ENCODE data around the gene SYNGR3. TPM values are rescaled to one million over a fixed set of nuclear protein-coding genes. Genes with fewer than 3 reads are reported as not detected.
A peak's percentile ranks its signal among the peaks of the same experiment; 100 is the strongest.

Gene SYNGR3
- total RNA-seq, 1 experiment from 2014 or later = 11.9 TPM

GRCh38 chr16:2006317-2006716, 16.5 kb downstream of the SYNGR3 start:
- peak overlapping the region in 1 of 3 experiments; percentile 80; a peak in 3 of 7 replicates for H3K27ac Mint-ChIP-seq
- H3K27me3 ChIP-seq (ENCODE audit: insufficient read depth, low read length) = no peaks in the 10 kb centered on the region
- H4K5ac ChIP-seq (ENCODE audit: insufficient read length, low read depth, low read length) = no peak overlapping the region
- no peak overlapping the region for H2BK20ac ChIP-seq (ENCODE audit: low read depth, low read length, poor library complexity, severe bottlenecking)
- no peak overlapping the region; the same call in 1 of the 2 replicates for H3K14ac ChIP-seq (ENCODE audit: insufficient read depth, low read length)
- H2BK5ac ChIP-seq (ENCODE audit: insufficient read length, low read length) = no peak overlapping the region
- no peak overlapping the region for H3K9ac ChIP-seq (ENCODE audit: extremely low read depth, insufficient read length, low read length)
- H3K56ac ChIP-seq (ENCODE audit: insufficient read length, low read depth, low read length) = no peak overlapping the region
- H3K23me2 ChIP-seq (ENCODE audit: insufficient read length, low read depth, low read length, poor library complexity, severe bottlenecking) = peaks cover 11% of the 10 kb centered on the region
- WGBS (ENCODE audit: extremely low coverage, insufficient read length, low lambda C conversion rate) = no CpG with 5 or more reads among the region's 8 CpGs
- H2AFZ ChIP-seq (ENCODE audit: low read length) = no peak overlapping the region
- no peak overlapping the region for H3K18ac ChIP-seq (ENCODE audit: insufficient read length, low read depth, low read length)
- peaks cover 6% of the 10 kb centered on the region; the same call in 1 of the 2 replicates for H3K4me1 ChIP-seq (ENCODE audit: insufficient read depth, low read length)
- no peak overlapping the region for H3K4ac ChIP-seq (ENCODE audit: low read depth, low read length)
- no peak overlapping the region for H2AK5ac ChIP-seq (ENCODE audit: insufficient read length, low read length)
- H3K79me2 ChIP-seq (ENCODE audit: insufficient read depth, low read length) = peaks cover 26% of the 10 kb centered on the region; the same call in 1 of the 2 replicates
- H3K36me3 Mint-ChIP-seq (ENCODE audit: insufficient read depth in 1 of 3, low read depth in 3 of 3) = peaks cover 14 to 26% (median 25%) of the 10 kb centered on the region in 3 experiments
- DNase-seq = no peak
- H3K79me1 ChIP-seq (ENCODE audit: insufficient read depth, low read depth, low read length, poor library complexity, severe bottlenecking) = peaks cover 24% of the 10 kb centered on the region
- no peak overlapping the region for H2BK15ac ChIP-seq (ENCODE audit: low read depth, low read length)
- no peaks in the 10 kb centered on the region for H4K20me1 ChIP-seq (ENCODE audit: control insufficient read depth, insufficient read depth, insufficient read length)
- H3K4me2 ChIP-seq (ENCODE audit: insufficient read depth, insufficient read length, low read length) = no peak overlapping the region
- H2BK120ac ChIP-seq (ENCODE audit: low read depth, low read length, poor library complexity, severe bottlenecking) = no peak overlapping the region
- H3K4me3 Mint-ChIP-seq = peak overlapping the region in 1 of 2 experiments; percentile 46; a peak in 2 of 5 replicates
- H4K91ac ChIP-seq (ENCODE audit: insufficient read length, low read depth, low read length) = no peak overlapping the region
- TF ChIP-seq CTCF (conservative IDR thresholded peaks at IDR 0.05) = no peak
- no peaks in the 10 kb centered on the region; a peak in 1 of 5 replicates for H3K9me3 Mint-ChIP-seq
- H4K8ac ChIP-seq (replicated peaks; ENCODE audit: insufficient read length, low read depth, low read length) = no peak overlapping the region
- H2BK12ac ChIP-seq (ENCODE audit: insufficient read length, low read depth, low read length) = no peak overlapping the region
- H3K27ac ChIP-seq (ENCODE audit: insufficient read length, low read depth, low read length) = no peak overlapping the region
- no peaks in the 10 kb centered on the region; the same call in 1 of the 2 replicates for H3K27me3 Mint-ChIP-seq (ENCODE audit: low read depth)
- H3K4me1 Mint-ChIP-seq = peaks cover 22 to 36% of the 10 kb centered on the region in 2 experiments
- no peak overlapping the region for H3K23ac ChIP-seq (ENCODE audit: insufficient read length, low read depth, low read length)
- H3T11ph ChIP-seq (ENCODE audit: low read length) = no peak overlapping the region
- no peaks in the 10 kb centered on the region for H3K9me3 ChIP-seq (ENCODE audit: control insufficient read depth, low read depth, low read length)
